PC-3 (cell line): ENCODE measurements around the gene ANKRD45.
"Not testable (repeated sequence)": the region's sequence is repeated elsewhere in the genome, so short reads cannot be mapped to it uniquely, and the experiment has no call there.

Experiments used
- CTCF ChIP-seq: fragments of 300-600 bp; sonication (generic); conservative IDR thresholded peaks from 2 replicates; pipeline ENCODE4 v1.5.1; 2017; ENCODE audit warnings: antibody characterized with exemption, low read depth, mild to moderate bottlenecking, low read length
- EZH2 ChIP-seq: fragments of 300-600 bp; sonication (generic); IDR thresholded peaks from one replicate; pipeline ENCODE4 v1.6.1; 2017; ENCODE audit warnings: antibody characterized with exemption, mild to moderate bottlenecking, low read length; ENCODE audit not compliant: unreplicated experiment

- TF ChIP-seq CTCF, EZH2: not testable (repeated sequence)
Measured at GRCh38 chr1:173591138-173591537, 78.5 kb downstream of the ANKRD45 start.
